Measurements from ENCODE around the gene SPATA9. TPM values are rescaled to one million over a fixed set of nuclear protein-coding genes. Genes with fewer than 3 reads are reported as not detected.

Gene SPATA9
- polyA plus RNA-seq, 1 experiment: 0.53 TPM

DNA sequence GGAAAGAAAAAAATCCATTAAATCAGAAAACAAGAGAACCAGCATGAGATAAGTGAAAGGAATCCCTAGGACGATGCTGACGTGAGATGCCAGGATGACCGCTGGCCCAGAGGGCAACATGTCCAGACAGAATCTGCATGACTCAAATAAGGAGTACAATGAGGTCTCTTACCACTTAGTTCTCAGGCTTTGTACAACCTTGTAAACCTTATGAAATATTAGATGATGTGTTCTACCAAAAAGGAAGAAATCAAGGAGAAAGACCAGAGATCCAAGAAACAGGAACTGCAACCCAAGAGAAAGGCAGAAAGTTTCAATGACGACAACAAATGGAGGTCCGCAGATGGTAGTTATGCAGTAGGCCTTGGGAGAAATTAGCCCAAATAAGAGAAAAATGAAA, 65.7 kb downstream of the SPATA9 start:
- Histone ChIP-seq H3K4me3 (ENCODE audit: low read depth, low read length) (no peak overlapping the region), H3K36me3 (ENCODE audit: control insufficient read depth, insufficient read depth, low read length) (no peaks in the 10 kb centered on the region), H3K27me3 (ENCODE audit: control insufficient read depth, insufficient read depth, low read length) (no peaks in the 10 kb centered on the region; the same call in 1 of the 2 replicates)
- DNase-seq (ENCODE audit: low read depth): no peak
- ChIA-PET CTCF (no interaction called here), POLR2A (no interaction called here)
- TF ChIP-seq, protein P1, sequence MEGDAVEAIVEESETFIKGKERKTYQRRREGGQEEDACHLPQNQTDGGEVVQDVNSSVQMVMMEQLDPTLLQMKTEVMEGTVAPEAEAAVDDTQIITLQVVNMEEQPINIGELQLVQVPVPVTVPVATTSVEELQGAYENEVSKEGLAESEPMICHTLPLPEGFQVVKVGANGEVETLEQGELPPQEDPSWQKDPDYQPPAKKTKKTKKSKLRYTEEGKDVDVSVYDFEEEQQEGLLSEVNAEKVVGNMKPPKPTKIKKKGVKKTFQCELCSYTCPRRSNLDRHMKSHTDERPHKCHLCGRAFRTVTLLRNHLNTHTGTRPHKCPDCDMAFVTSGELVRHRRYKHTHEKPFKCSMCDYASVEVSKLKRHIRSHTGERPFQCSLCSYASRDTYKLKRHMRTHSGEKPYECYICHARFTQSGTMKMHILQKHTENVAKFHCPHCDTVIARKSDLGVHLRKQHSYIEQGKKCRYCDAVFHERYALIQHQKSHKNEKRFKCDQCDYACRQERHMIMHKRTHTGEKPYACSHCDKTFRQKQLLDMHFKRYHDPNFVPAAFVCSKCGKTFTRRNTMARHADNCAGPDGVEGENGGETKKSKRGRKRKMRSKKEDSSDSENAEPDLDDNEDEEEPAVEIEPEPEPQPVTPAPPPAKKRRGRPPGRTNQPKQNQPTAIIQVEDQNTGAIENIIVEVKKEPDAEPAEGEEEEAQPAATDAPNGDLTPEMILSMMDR (IDR thresholded peaks at IDR 0.05; ENCODE audit: insufficient read depth, low read depth, low read length): no peak

DNA sequence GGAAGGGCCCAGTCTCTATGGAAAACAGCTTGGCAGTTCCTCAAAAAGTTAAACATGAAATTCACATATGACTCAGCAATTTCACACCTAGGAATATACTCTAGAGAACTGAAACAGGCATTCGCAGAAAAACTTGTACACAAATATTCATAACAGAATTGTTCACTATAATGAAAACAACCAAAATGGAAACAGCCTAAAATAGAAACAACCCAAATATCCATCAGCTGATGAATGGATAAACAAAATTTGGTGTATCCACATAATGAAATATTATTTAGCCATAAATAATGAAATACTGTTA, 67.7 kb downstream of the SPATA9 start:
- TF ChIP-seq, protein P1 (IDR thresholded peaks at IDR 0.05; ENCODE audit: insufficient read depth, low read depth, low read length): no peak
- ChIA-PET CTCF (no interaction called here), POLR2A (no interaction called here)
- Histone ChIP-seq H3K4me3 (ENCODE audit: low read depth, low read length) (no peak overlapping the region), H3K27me3 (ENCODE audit: control insufficient read depth, insufficient read depth, low read length) (no peaks in the 10 kb centered on the region), H3K36me3 (ENCODE audit: control insufficient read depth, insufficient read depth, low read length) (no peaks in the 10 kb centered on the region)
- no peak for DNase-seq (ENCODE audit: low read depth)

DNA sequence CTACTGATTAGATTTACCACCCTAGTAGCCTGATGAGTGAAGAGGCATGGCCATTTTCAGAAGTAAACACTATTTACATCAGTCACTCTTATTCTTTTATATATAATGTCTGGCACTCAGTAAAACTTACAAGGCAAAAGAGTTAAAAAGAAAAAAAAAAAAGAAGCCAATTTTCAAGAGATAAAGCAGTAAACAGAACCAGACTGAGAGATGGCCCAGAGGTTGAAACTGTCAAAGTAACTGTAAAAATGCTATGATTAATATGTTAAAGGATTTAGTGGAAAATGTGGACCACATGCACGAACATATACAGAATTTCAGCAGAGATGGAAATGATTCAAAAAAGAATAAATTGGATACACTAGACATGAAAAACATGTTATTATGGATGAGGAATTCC, 69.3 kb downstream of the SPATA9 start:
- no peaks in the 10 kb centered on the region for H3K27me3 ChIP-seq (ENCODE audit: control insufficient read depth, insufficient read depth, low read length)
- no peaks in the 10 kb centered on the region for H3K36me3 ChIP-seq (ENCODE audit: control insufficient read depth, insufficient read depth, low read length)
- DNase-seq (ENCODE audit: low read depth): no peak
- TF ChIP-seq, protein P1 (IDR thresholded peaks at IDR 0.05; ENCODE audit: insufficient read depth, low read depth, low read length): no peak
- ChIA-PET CTCF (no interaction called here), POLR2A (no interaction called here)
- H3K4me3 ChIP-seq (ENCODE audit: low read depth, low read length): no peak overlapping the region

DNA sequence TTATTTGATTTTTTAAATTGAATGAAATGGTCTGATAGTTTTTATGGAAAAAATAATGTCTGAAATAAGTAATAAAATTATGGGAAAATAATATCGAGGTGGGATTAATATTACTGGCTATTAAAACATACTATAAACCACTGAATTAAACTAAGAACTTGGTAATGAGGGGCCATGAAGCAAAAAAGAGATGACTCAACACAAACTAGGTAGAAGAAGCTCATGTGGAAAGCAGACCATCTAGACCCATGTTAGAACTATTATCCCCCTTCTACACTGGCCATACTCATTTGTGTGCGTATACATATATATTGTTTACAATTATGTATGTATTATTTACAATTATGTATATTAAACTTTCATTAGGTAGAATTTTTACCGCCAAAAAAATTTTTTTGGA, 71.4 kb downstream of the SPATA9 start:
- Histone ChIP-seq H3K27me3 (ENCODE audit: control insufficient read depth, insufficient read depth, low read length) (no peaks in the 10 kb centered on the region), H3K36me3 (ENCODE audit: control insufficient read depth, insufficient read depth, low read length) (no peaks in the 10 kb centered on the region), H3K4me3 (ENCODE audit: low read depth, low read length) (no peak overlapping the region)
- DNase-seq (ENCODE audit: low read depth): no peak
- ChIA-PET POLR2A (no interaction called here), CTCF (no interaction called here)
- TF ChIP-seq, protein P1 (IDR thresholded peaks at IDR 0.05; ENCODE audit: insufficient read depth, low read depth, low read length): no peak

DNA sequence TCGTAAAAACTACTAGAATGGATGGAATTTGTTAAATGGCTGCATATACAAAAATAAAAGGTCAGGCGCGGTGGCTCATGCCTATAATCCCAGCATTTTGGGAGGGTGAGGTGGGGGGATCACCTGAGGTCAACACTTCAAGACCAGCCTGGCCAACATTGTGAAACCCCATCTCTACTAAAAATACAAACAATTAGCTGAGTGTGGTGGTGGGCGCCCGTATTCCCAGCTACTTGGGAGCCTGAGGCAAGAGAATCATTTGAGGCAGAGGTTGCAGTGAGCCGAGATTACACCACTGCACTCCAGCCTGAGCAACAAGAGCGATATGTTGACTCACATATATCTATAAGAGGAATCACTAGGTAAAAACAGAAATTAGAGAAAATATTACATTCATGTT, 72.2 kb downstream of the SPATA9 start:
- POLR2A ChIA-PET: no interaction called here
- DNase-seq (ENCODE audit: low read depth): no peak
- Histone ChIP-seq H3K36me3 (ENCODE audit: control insufficient read depth, insufficient read depth, low read length) (no peaks in the 10 kb centered on the region), H3K4me3 (ENCODE audit: low read depth, low read length) (no peak overlapping the region), H3K27me3 (ENCODE audit: control insufficient read depth, insufficient read depth, low read length) (no peaks in the 10 kb centered on the region)
- TF ChIP-seq, protein P1 (IDR thresholded peaks at IDR 0.05; ENCODE audit: insufficient read depth, low read depth, low read length): no peak
- CTCF ChIA-PET: interaction anchor here (0.9 kb wide), 1 partner anchor 10 kb away, joined by 3 read pairs; no protein-coding TSS in a partner anchor

All from BJ (cell line).